PC-3 (cell line): Measurements from ENCODE around the gene GTF2H4.

ENCODE experiments used
- CTCF ChIP-seq: fragments of 300-600 bp; sonication (generic); conservative IDR thresholded peaks from 2 replicates; pipeline ENCODE4 v1.5.1; 2017; ENCODE audit warnings: antibody characterized with exemption, low read depth, mild to moderate bottlenecking, low read length
- EZH2 ChIP-seq: fragments of 300-600 bp; sonication (generic); IDR thresholded peaks from one replicate; pipeline ENCODE4 v1.6.1; 2017; ENCODE audit warnings: antibody characterized with exemption, mild to moderate bottlenecking, low read length; ENCODE audit not compliant: unreplicated experiment

GRCh38 chr6:30882759-30883684 is 25.0 kb upstream of the GTF2H4 start:
- TF ChIP-seq CTCF (no peak), EZH2 (no peak)
